HCT116 (cell line): ENCODE results near the gene HIVEP1. TPM values are rescaled to one million over a fixed set of nuclear protein-coding genes. Genes with fewer than 3 reads are reported as not detected.

Experiments
- ATAC-seq: fragments of 200-7000 bp; cut with Tn5 transposase; 2 replicates; pipeline ENCODE4 v1.9.1; 2020; ENCODE audit warnings: mild to moderate bottlenecking, moderate library complexity
- BruUV-seq: library from RNA; stranded (reverse); fragments of 400-500 nt; replicated peaks from 2 replicates; lab custom pipeline; 2021; lab: Mats Ljungman, UMichigan
- CTCF ChIA-PET: fragments of 300-600 bp; sonication (Branson Sonifier 250); formaldehyde crosslinking; loops from one replicate; lab custom pipeline; 2021; ENCODE audit warnings: antibody characterized with exemption; lab: Charles Lee
- POLR2A ChIA-PET: fragments of 300-600, 350-600 bp; sonication (Branson Sonifier 250); formaldehyde crosslinking; loops from one replicate; lab custom pipeline; 2021; ENCODE audit warnings: antibody characterized with exemption; lab: Charles Lee
- RAD21 ChIA-PET, 2 experiments: fragments of 300-600 bp; sonication (Branson Sonifier 250); formaldehyde crosslinking; loops; one replicate each; lab custom pipeline; 2023; ENCODE audit warnings: low total read pairs in 2 of 2; ENCODE audit not compliant: uncharacterized antibody in 2 of 2, unreplicated experiment in 2 of 2, low non-redundant PET in 1 of 2; lab: Charles Lee
- DNase-seq: peaks from one replicate; pipeline ENCODE4 v3.0.0-alpha.2; 2010; ENCODE audit warnings: low read depth, low spot score
- H2AFZ ChIP-seq: fragments of 200-600 bp; shearing (Covaris generic), sonication (generic); 2 replicates; pipeline ENCODE4 v1.6.1; 2017; ENCODE audit warnings: low read depth, mixed run types, mixed read lengths, antibody characterized with exemption, low read length; ENCODE audit not compliant: poor library complexity, severe bottlenecking
- H3K27ac ChIP-seq: 2 replicates; pipeline ENCODE4 v1.5.1; 2012; ENCODE audit warnings: low read depth, low read length
- H3K27me3 ChIP-seq: fragments of 200-600 bp; sonication (generic); 2 replicates; pipeline ENCODE4 v1.6.1; 2016; ENCODE audit warnings: mixed run types, low read length, mixed read lengths; ENCODE audit not compliant: insufficient read depth
- H3K36me3 ChIP-seq, 2 experiments: fragments of 200-500 bp in 1 of 2; fragments of 200-600 bp in 1 of 2; sonication (Bioruptor generic) in 1 of 2; sonication (generic) in 1 of 2; 2 replicates each; pipeline versions ENCODE4 v1.5.1 to v1.6.1; 2014 to 2016; ENCODE audit warnings: low read length in 2 of 2, inconsistent platforms in 1 of 2, mixed read lengths in 1 of 2, mixed run types in 1 of 2; ENCODE audit not compliant: insufficient read depth in 2 of 2, control insufficient read depth in 1 of 2
- H3K4me1 ChIP-seq, 2 experiments: fragments of 200-600 bp in 1 of 2; sonication (generic) in 1 of 2; 2 replicates each; pipeline versions ENCODE4 v1.5.1 to v1.6.1; 2012 to 2017; ENCODE audit warnings: low read length in 2 of 2, inconsistent platforms in 1 of 2, mild to moderate bottlenecking in 1 of 2, mixed read lengths in 1 of 2, mixed run types in 1 of 2, moderate library complexity in 1 of 2; ENCODE audit not compliant: insufficient read depth in 2 of 2, control insufficient read depth in 1 of 2
- H3K4me2 ChIP-seq: fragments of 200-600 bp; sonication (generic); 2 replicates; pipeline ENCODE4 v1.6.1; 2017; ENCODE audit warnings: mixed run types, low read length, mixed read lengths
- H3K4me3 ChIP-seq, 2 experiments: fragments of 200-600 bp in 1 of 2; sonication (generic) in 1 of 2; replicated peaks in 1 of 2; 2 replicates each; pipeline ENCODE4 v1.5.1; 2011 to 2016; ENCODE audit warnings: low read length in 2 of 2, control low read depth in 1 of 2, low read depth in 1 of 2, mild to moderate bottlenecking in 1 of 2, mixed read lengths in 1 of 2, mixed run types in 1 of 2
- H3K79me2 ChIP-seq: fragments of 200-600 bp; sonication (generic); 2 replicates; pipeline ENCODE4 v1.6.1; 2017; ENCODE audit warnings: mild to moderate bottlenecking, mixed run types, low read length, moderate library complexity, mixed read lengths; ENCODE audit not compliant: insufficient read depth
- H3K9ac ChIP-seq: fragments of 200-600 bp; sonication (generic); 2 replicates; pipeline ENCODE4 v1.6.1; 2016; ENCODE audit warnings: low read length, mixed read lengths
- H3K9me2 ChIP-seq: fragments of 200-600 bp; sonication (generic), shearing (Covaris generic); 2 replicates; pipeline ENCODE4 v1.6.1; 2017; ENCODE audit warnings: mixed run types, mild to moderate bottlenecking, moderate library complexity; ENCODE audit not compliant: insufficient read depth
- H3K9me3 ChIP-seq, 2 experiments: fragments of 200-500 bp in 1 of 2; fragments of 200-600 bp in 1 of 2; sonication (Bioruptor generic) in 1 of 2; sonication (generic) in 1 of 2; 2 replicates each; pipeline ENCODE4 v1.6.1; 2014 to 2017; ENCODE audit warnings: low read length in 2 of 2, mixed read lengths in 2 of 2, inconsistent platforms in 1 of 2, low read depth in 1 of 2, mild to moderate bottlenecking in 1 of 2, mixed run types in 1 of 2, moderate library complexity in 1 of 2; ENCODE audit not compliant: control insufficient read depth in 1 of 2, insufficient read depth in 1 of 2
- H4K20me1 ChIP-seq: fragments of 200-600 bp; sonication (generic), shearing (Covaris generic); 2 replicates; pipeline ENCODE4 v1.6.1; 2017; ENCODE audit warnings: mixed run types, mild to moderate bottlenecking, moderate library complexity; ENCODE audit not compliant: insufficient read depth
- CTCF ChIP-seq, 3 experiments: fragments of 200-600 bp in 1 of 3; sonication (generic) in 1 of 3; IDR thresholded peaks in 2 of 3; conservative IDR thresholded peaks in 1 of 3; 2 replicates each; pipeline ENCODE4 v1.5.1; 2012 to 2017; ENCODE audit warnings: low read depth in 2 of 3, low read length in 2 of 3, antibody characterized with exemption in 1 of 3, borderline replicate concordance in 1 of 3, control low read depth in 1 of 3, mild to moderate bottlenecking in 1 of 3, mixed read lengths in 1 of 3, mixed run types in 1 of 3, moderate library complexity in 1 of 3; ENCODE audit not compliant: insufficient read depth in 1 of 3
- ELF1 ChIP-seq: IDR thresholded peaks from 2 replicates; pipeline ENCODE4 v1.6.1; 2012; ENCODE audit warnings: low read depth, borderline replicate concordance
- POLR2A ChIP-seq: IDR thresholded peaks from 2 replicates; pipeline ENCODE4 v1.7.0; 2011; ENCODE audit warnings: borderline replicate concordance; ENCODE audit not compliant: insufficient read depth, insufficient read length; ENCODE audit errors: extremely low read depth
- POLR2AphosphoS5 ChIP-seq: IDR thresholded peaks from 2 replicates; pipeline ENCODE4 v1.6.1; 2011; ENCODE audit warnings: mild to moderate bottlenecking, low read depth, low read length, moderate library complexity
- RAD21 ChIP-seq: IDR thresholded peaks from 2 replicates; pipeline ENCODE4 v1.6.1; 2012; ENCODE audit warnings: low read depth, mild to moderate bottlenecking
- SP1 ChIP-seq: IDR thresholded peaks from 2 replicates; pipeline ENCODE4 v1.6.1; 2012; ENCODE audit warnings: low read depth
- ZBTB33 ChIP-seq: IDR thresholded peaks from 2 replicates; pipeline ENCODE4 v1.6.1; 2011; ENCODE audit warnings: mild to moderate bottlenecking, low read length, moderate library complexity; ENCODE audit not compliant: insufficient replicate concordance; ENCODE audit errors: extremely low read depth
- ZNF274 ChIP-seq: fragments of 200-500 bp; sonication (Bioruptor generic); IDR thresholded peaks from 2 replicates; pipeline ENCODE4 v1.6.1; 2014; ENCODE audit warnings: mild to moderate bottlenecking, low read depth, low read length, inconsistent platforms
- intact Hi-C: fragments of 100-400 bp; cut with micrococcal nuclease; formaldehyde crosslinking; loops from 2 replicates; pipeline ENCODE4 v1.10.0; 2022
- total RNA-seq: library from RNA; stranded (reverse); gene quantifications from one replicate; pipeline ENCODE4 v1.2.1, GENCODE V29; 2021; ENCODE audit not compliant: unreplicated experiment

The HIVEP1 gene
- total RNA-seq, 1 experiment from 2014 or later = 11.2 TPM

- no peak for TF ChIP-seq RAD21
- no peak for TF ChIP-seq POLR2AphosphoS5
- TF ChIP-seq, all 23 proteins: peak for 0
These were observed 124.8 kb downstream of the HIVEP1 start (continued) for GRCh38 chr6:12136905-12137304.

DNA sequence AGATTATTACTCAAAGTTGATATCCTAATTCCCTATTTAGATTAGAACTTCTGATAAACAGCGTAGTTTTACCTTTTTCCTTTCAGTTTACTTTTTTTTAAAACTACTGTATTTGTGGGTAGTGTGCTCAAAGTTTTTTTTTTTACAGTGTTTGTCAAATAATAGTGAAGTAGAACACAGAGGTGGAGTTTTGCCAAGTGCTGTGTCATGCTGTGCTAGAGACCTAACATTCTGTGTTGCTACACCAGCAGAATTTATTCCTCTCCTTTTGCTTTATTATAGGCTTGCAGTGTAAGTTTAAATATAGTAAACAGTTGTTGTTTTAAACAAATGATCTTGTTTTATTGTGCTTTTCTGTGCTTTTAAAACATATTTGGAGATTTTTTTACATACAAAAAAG is 125.4 kb downstream of the HIVEP1 start:
- Histone ChIP-seq H3K27ac (no peak overlapping the region), H3K4me1 (peaks cover 0 to 2% of the 10 kb centered on the region in 2 experiments; a peak in 1 of 4 replicates), H3K79me2 (no peaks in the 10 kb centered on the region), H3K9me3 (no peaks in the 10 kb centered on the region), H3K4me3 (no peak overlapping the region), H4K20me1 (no peaks in the 10 kb centered on the region), H3K36me3 (no peaks in the 10 kb centered on the region), H2AFZ (no peak overlapping the region), H3K9ac (no peak overlapping the region), H3K4me2 (no peak overlapping the region), H3K27me3 (no peaks in the 10 kb centered on the region), H3K9me2 (no peaks in the 10 kb centered on the region)
- TF ChIP-seq POLR2A (no peak), ZBTB33 (no peak), CTCF (IDR thresholded peaks at IDR 0.05 in 2 of 3, conservative IDR thresholded peaks at IDR 0.05 in 1 of 3; ENCODE audit: borderline replicate concordance in 1 of 3, insufficient read depth in 1 of 3, low read depth in 2 of 3, low read length in 2 of 3) (no peak), SP1 (no peak), ZNF274 (no peak), ELF1 (no peak), RAD21 (no peak)
- ChIA-PET CTCF (no interaction called here), POLR2A (no interaction called here), RAD21 (no interaction called here)
- DNase-seq (no peak), ATAC-seq (no peak)
- intact Hi-C loops = no loop called here
- BruUV-seq = no TSS peak
